DND-41 (cell line): ENCODE measurements around the gene SMARCD3.

Source experiments
- ATAC-seq: fragments of 200-7000 bp; cut with Tn5 transposase; 3 replicates; pipeline ENCODE4 v1.9.1; 2021; ENCODE audit warnings: low read depth; ENCODE audit not compliant: insufficient read depth
- DNase-seq: peaks from one replicate; pipeline ENCODE4 v3.0.0-alpha.2; 2020
- H2AFZ ChIP-seq: 2 replicates; pipeline ENCODE4 v1.6.0; 2012; ENCODE audit warnings: low read depth, low read length
- H3K27ac ChIP-seq: 2 replicates; pipeline ENCODE4 v1.5.1; 2012; ENCODE audit warnings: low read length, inconsistent platforms
- H3K27me3 ChIP-seq: fragments of 200-600 bp; sonication (generic); 2 replicates; pipeline ENCODE4 v1.6.0; 2012; ENCODE audit warnings: low read length, mild to moderate bottlenecking, inconsistent platforms; ENCODE audit not compliant: insufficient read depth, poor library complexity
- H3K36me3 ChIP-seq: 2 replicates; pipeline ENCODE4 v1.5.1; 2012; ENCODE audit warnings: low read length, inconsistent platforms; ENCODE audit not compliant: insufficient read depth
- H3K4me1 ChIP-seq: 2 replicates; pipeline ENCODE4 v1.5.1; 2012; ENCODE audit warnings: mild to moderate bottlenecking, low read length; ENCODE audit not compliant: insufficient read depth
- H3K4me2 ChIP-seq: 2 replicates; pipeline ENCODE4 v1.6.0; 2012; ENCODE audit warnings: mild to moderate bottlenecking, moderate library complexity, low read length, inconsistent platforms; ENCODE audit not compliant: insufficient read depth
- H3K4me3 ChIP-seq, 2 experiments: fragments of 200-600 bp in 1 of 2; shearing (Covaris generic) in 1 of 2; 2 replicates each; pipeline ENCODE4 v1.5.1; 2012 to 2016; ENCODE audit warnings: inconsistent platforms in 2 of 2, low read length in 2 of 2, mild to moderate bottlenecking in 2 of 2, low read depth in 1 of 2, moderate library complexity in 1 of 2
- H3K79me2 ChIP-seq: 2 replicates; pipeline ENCODE4 v1.6.0; 2012; ENCODE audit warnings: low read length, inconsistent platforms; ENCODE audit not compliant: insufficient read depth
- H3K9ac ChIP-seq: 2 replicates; pipeline ENCODE4 v1.6.0; 2012; ENCODE audit warnings: low read depth, mild to moderate bottlenecking, inconsistent platforms, low read length, moderate library complexity
- H3K9me3 ChIP-seq: 2 replicates; pipeline ENCODE4 v1.5.1; 2012; ENCODE audit warnings: low read length, moderate library complexity, mild to moderate bottlenecking, inconsistent platforms; ENCODE audit not compliant: insufficient read depth, severe bottlenecking
- H4K20me1 ChIP-seq: 2 replicates; pipeline ENCODE4 v1.6.0; 2012; ENCODE audit warnings: low read length; ENCODE audit not compliant: insufficient read depth
- EZH2 ChIP-seq: IDR thresholded peaks from 3 replicates; pipeline ENCODE4 v1.6.1; 2012; ENCODE audit warnings: borderline replicate concordance, low read depth, mild to moderate bottlenecking, moderate library complexity, low read length, inconsistent platforms; ENCODE audit not compliant: severe bottlenecking
- TF ChIP-seq, protein P1 (sequence below): IDR thresholded peaks from 2 replicates; pipeline ENCODE4 v1.5.1; 2012; ENCODE audit warnings: borderline replicate concordance, low read length, moderate library complexity, mild to moderate bottlenecking; ENCODE audit not compliant: poor library complexity, severe bottlenecking; ENCODE audit errors: extremely low read depth

SMARCD3 gene

GRCh38 chr7:151249034-151249731 is 689 bp upstream of the SMARCD3 start:
- Histone ChIP-seq H3K9me3 (no peaks in the 10 kb centered on the region), H3K27me3 (peaks cover 97% of the 10 kb centered on the region), H3K36me3 (no peaks in the 10 kb centered on the region), H4K20me1 (peaks cover 27% of the 10 kb centered on the region), H2AFZ (no peak overlapping the region), H3K27ac (no peak overlapping the region), H3K9ac (no peak overlapping the region), H3K4me3 (no peak overlapping the region), H3K4me1 (peaks cover 46% of the 10 kb centered on the region), H3K4me2 (peak overlapping the region; percentile 80; the same call in 1 of the 2 replicates), H3K79me2 (no peaks in the 10 kb centered on the region)
- no peak for ATAC-seq
- TF ChIP-seq, protein P1, sequence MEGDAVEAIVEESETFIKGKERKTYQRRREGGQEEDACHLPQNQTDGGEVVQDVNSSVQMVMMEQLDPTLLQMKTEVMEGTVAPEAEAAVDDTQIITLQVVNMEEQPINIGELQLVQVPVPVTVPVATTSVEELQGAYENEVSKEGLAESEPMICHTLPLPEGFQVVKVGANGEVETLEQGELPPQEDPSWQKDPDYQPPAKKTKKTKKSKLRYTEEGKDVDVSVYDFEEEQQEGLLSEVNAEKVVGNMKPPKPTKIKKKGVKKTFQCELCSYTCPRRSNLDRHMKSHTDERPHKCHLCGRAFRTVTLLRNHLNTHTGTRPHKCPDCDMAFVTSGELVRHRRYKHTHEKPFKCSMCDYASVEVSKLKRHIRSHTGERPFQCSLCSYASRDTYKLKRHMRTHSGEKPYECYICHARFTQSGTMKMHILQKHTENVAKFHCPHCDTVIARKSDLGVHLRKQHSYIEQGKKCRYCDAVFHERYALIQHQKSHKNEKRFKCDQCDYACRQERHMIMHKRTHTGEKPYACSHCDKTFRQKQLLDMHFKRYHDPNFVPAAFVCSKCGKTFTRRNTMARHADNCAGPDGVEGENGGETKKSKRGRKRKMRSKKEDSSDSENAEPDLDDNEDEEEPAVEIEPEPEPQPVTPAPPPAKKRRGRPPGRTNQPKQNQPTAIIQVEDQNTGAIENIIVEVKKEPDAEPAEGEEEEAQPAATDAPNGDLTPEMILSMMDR = no peak
- peak; percentile 85 for TF ChIP-seq EZH2
- no peak for DNase-seq

DNA sequence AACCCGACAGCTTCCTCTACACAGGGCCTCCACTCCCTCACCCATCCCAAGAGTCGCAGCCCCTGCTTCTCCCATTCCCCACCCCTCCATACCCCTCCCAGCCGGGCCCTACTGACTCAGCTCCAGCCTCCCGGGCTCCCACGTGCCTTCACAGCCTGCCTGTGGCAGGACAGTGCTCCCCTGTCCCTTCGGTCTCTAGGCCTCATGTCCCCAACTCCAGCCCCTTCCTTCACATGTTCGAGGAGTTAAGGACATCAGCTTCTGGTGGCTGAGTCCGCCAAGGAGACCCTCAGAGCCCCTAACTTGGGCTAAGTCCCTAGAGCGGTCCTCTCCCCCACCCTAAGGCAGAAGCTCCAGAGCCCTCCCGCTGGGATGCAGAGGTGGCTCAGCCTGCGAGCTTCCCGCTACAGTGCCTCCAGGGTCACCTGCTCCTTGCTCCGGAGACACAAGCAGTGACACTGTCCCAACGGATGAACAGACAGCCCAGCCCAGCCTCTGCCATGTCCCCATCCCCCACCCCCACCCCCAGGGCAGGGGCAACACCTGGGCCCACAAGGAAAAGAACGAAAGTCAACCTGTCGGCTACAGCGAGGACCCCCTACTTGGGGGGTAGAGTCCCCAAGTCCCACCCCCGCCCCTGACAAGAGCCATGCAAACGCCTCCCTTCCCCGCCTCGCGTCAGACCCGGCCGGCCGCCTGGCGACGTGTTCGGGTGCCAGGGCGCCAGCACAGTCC is 716 bp downstream of the SMARCD3 start:
- Histone ChIP-seq H3K27me3 (peaks cover 83% of the 10 kb centered on the region), H3K4me3 (peak overlapping the region; percentile 5 to 57; a peak in 3 of 4 replicates), H3K4me2 (peak overlapping the region; percentile 80)

DNA sequence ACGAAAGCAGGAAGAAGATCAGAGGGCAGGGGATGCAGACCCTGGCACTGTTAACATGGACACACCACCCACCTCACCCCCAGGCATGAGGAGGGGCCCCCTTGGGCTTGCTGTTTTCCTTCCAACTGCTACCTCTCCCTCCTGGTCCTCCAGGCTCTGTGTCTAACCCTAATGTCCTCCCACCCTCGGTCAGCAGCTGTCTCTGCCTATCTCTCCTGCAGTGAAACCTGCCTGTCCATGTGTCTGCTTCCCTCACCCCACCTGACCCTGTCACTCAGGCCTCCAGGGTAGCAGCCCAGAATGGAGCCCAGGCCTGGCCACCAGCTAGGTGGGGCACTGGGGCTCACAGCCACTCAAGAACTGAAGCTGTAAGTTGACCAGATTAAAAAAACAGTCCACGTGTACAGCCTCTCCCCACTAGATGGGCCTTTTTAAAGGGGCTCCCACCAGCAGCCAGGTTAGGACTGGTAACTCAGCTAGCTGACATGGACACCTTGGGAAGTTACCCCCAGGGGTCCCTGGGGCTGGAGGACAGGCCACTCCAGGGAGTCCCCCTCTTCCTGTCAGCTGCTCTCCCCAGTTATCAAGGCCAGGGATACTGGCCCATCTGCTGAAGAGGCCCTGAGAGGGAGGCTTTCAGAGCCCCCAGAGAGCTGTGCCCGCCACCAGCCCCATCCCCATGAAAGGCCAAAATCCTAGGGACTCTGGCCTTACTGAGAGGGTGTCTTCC is 1.5 kb downstream of the SMARCD3 start:
- H2AFZ ChIP-seq = no peak overlapping the region
- peaks cover 76% of the 10 kb centered on the region for H3K27me3 ChIP-seq
- ATAC-seq = no peak
- H4K20me1 ChIP-seq = peaks cover 31% of the 10 kb centered on the region
- H3K4me1 ChIP-seq = peaks cover 64% of the 10 kb centered on the region
- no peak overlapping the region for H3K4me2 ChIP-seq
- H3K4me3 ChIP-seq = no peak overlapping the region
- no peak overlapping the region for H3K27ac ChIP-seq
- no peaks in the 10 kb centered on the region for H3K79me2 ChIP-seq
- no peak overlapping the region for H3K9ac ChIP-seq
- TF ChIP-seq, protein P1 = no peak
- no peak for TF ChIP-seq EZH2
- no peaks in the 10 kb centered on the region for H3K9me3 ChIP-seq
- H3K36me3 ChIP-seq = no peaks in the 10 kb centered on the region
- DNase-seq = no peak

More for the DNA sequence above, 716 bp downstream of the SMARCD3 start:
- no peaks in the 10 kb centered on the region for H3K36me3 ChIP-seq
- H3K27ac ChIP-seq = no peak overlapping the region
- no peak; the same call in 2 of the 3 replicates for ATAC-seq
- H3K9me3 ChIP-seq = no peaks in the 10 kb centered on the region
- peaks cover 60% of the 10 kb centered on the region for H3K4me1 ChIP-seq
- TF ChIP-seq, protein P1 = no peak
- TF ChIP-seq EZH2 = no peak
- no peaks in the 10 kb centered on the region for H3K79me2 ChIP-seq
- no peak for DNase-seq
- H4K20me1 ChIP-seq = peaks cover 31% of the 10 kb centered on the region
- peak overlapping the region; percentile 47 for H3K9ac ChIP-seq
- H2AFZ ChIP-seq = peak overlapping the region; percentile 73
